HL-60 (cell line): ENCODE results near the gene RAB18.

ENCODE experiments used
- DNase-seq, 2 experiments: peaks; one replicate each; pipeline ENCODE4 v3.0.0-alpha.2; 2010 to 2020; ENCODE audit warnings: low read depth in 1 of 2, low spot score in 1 of 2
- H3K27ac ChIP-seq: fragments of 250-450 bp; sonication (Bioruptor Pico); replicated peaks from 2 replicates; pipeline ENCODE4 v1.5.1; 2020; ENCODE audit warnings: mild to moderate bottlenecking, moderate library complexity
- H3K27me3 ChIP-seq: fragments of 250-450 bp; sonication (Bioruptor Pico); 2 replicates; pipeline ENCODE4 v1.5.1; 2021; ENCODE audit warnings: mild to moderate bottlenecking, moderate library complexity; ENCODE audit not compliant: insufficient read depth, poor library complexity, severe bottlenecking
- H3K4me3 ChIP-seq: replicated peaks from 2 replicates; pipeline ENCODE4 v1.5.1; 2011; ENCODE audit warnings: mild to moderate bottlenecking, control low read depth, low read length; ENCODE audit not compliant: insufficient read depth
- GABPA ChIP-seq: IDR thresholded peaks from 2 replicates; pipeline ENCODE4 v1.6.1; 2012; ENCODE audit warnings: low read depth
- POLR2AphosphoS5 ChIP-seq: IDR thresholded peaks from 2 replicates; pipeline ENCODE4 v1.6.1; 2012; ENCODE audit warnings: low read depth
- SPI1 ChIP-seq: IDR thresholded peaks from 2 replicates; pipeline ENCODE4 v1.6.1; 2012; ENCODE audit warnings: low read depth, mild to moderate bottlenecking, borderline replicate concordance
- TF ChIP-seq, protein P1 (sequence below): IDR thresholded peaks from 2 replicates; pipeline ENCODE4 v1.6.1; 2012; ENCODE audit warnings: low read depth; ENCODE audit not compliant: insufficient replicate concordance
- TF ChIP-seq, protein P2 (sequence below): IDR thresholded peaks from one replicate; pipeline ENCODE4 v1.5.1; 2011; ENCODE audit warnings: low read length, control low read depth, inconsistent platforms; ENCODE audit not compliant: insufficient read depth

The RAB18 gene

DNA sequence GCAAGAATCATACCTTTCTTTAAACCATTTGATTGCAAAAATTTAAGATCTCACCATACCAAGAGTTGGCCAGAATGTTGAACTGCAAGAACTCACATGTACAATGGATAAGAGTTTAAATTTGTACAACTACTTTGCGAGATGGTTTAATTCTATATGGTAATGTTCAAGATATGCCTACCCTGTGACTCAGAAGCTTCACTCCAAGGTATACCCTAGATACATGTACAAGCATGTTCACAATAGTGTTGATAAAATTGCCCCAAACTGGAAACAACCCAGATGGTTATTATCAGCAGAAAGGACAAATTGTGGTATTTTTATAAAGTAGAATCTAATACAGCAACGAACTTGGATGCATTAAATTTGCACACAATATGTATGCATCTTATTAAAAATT lies 25.1 kb upstream of the RAB18 start:
- TF ChIP-seq, protein P1, sequence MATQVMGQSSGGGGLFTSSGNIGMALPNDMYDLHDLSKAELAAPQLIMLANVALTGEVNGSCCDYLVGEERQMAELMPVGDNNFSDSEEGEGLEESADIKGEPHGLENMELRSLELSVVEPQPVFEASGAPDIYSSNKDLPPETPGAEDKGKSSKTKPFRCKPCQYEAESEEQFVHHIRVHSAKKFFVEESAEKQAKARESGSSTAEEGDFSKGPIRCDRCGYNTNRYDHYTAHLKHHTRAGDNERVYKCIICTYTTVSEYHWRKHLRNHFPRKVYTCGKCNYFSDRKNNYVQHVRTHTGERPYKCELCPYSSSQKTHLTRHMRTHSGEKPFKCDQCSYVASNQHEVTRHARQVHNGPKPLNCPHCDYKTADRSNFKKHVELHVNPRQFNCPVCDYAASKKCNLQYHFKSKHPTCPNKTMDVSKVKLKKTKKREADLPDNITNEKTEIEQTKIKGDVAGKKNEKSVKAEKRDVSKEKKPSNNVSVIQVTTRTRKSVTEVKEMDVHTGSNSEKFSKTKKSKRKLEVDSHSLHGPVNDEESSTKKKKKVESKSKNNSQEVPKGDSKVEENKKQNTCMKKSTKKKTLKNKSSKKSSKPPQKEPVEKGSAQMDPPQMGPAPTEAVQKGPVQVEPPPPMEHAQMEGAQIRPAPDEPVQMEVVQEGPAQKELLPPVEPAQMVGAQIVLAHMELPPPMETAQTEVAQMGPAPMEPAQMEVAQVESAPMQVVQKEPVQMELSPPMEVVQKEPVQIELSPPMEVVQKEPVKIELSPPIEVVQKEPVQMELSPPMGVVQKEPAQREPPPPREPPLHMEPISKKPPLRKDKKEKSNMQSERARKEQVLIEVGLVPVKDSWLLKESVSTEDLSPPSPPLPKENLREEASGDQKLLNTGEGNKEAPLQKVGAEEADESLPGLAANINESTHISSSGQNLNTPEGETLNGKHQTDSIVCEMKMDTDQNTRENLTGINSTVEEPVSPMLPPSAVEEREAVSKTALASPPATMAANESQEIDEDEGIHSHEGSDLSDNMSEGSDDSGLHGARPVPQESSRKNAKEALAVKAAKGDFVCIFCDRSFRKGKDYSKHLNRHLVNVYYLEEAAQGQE, result no peak
- TF ChIP-seq GABPA (no peak), POLR2AphosphoS5 (no peak), SPI1 (no peak)
- TF ChIP-seq, protein P2, sequence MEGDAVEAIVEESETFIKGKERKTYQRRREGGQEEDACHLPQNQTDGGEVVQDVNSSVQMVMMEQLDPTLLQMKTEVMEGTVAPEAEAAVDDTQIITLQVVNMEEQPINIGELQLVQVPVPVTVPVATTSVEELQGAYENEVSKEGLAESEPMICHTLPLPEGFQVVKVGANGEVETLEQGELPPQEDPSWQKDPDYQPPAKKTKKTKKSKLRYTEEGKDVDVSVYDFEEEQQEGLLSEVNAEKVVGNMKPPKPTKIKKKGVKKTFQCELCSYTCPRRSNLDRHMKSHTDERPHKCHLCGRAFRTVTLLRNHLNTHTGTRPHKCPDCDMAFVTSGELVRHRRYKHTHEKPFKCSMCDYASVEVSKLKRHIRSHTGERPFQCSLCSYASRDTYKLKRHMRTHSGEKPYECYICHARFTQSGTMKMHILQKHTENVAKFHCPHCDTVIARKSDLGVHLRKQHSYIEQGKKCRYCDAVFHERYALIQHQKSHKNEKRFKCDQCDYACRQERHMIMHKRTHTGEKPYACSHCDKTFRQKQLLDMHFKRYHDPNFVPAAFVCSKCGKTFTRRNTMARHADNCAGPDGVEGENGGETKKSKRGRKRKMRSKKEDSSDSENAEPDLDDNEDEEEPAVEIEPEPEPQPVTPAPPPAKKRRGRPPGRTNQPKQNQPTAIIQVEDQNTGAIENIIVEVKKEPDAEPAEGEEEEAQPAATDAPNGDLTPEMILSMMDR, result no peak
- no peak overlapping the region for H3K27ac ChIP-seq
- no peak for DNase-seq
- H3K27me3 ChIP-seq, result no peaks in the 10 kb centered on the region
- no peak overlapping the region for H3K4me3 ChIP-seq

DNA sequence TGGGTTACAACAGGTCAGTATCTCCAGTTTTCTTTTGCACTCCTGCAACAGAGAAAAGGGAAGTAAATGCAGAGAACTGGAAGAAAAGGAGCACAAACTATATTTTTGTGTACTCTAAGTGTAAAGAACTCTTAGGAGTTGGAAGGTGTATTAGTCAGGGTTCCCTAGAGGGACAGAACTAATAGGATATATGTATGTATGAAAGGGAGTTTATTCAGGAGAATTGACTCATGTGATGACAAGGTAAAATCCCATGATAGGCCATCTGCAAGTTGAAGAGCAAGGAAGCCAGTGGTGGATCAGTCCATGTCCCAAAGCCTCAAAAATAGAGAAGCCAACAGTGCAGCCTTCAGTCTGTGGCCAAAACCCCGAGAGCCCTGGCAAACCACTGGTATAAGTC lies 22.6 kb upstream of the RAB18 start:
- Histone ChIP-seq H3K27me3 (no peaks in the 10 kb centered on the region), H3K4me3 (no peak overlapping the region), H3K27ac (peak overlapping the region; percentile 54)
- TF ChIP-seq POLR2AphosphoS5 (no peak), SPI1 (peak; percentile 10; the same call in 1 of the 2 replicates), GABPA (no peak)
- TF ChIP-seq, protein P2, result no peak
- TF ChIP-seq, protein P1, result no peak
- peak in 1 of 2 experiments; percentile 53 for DNase-seq

DNA sequence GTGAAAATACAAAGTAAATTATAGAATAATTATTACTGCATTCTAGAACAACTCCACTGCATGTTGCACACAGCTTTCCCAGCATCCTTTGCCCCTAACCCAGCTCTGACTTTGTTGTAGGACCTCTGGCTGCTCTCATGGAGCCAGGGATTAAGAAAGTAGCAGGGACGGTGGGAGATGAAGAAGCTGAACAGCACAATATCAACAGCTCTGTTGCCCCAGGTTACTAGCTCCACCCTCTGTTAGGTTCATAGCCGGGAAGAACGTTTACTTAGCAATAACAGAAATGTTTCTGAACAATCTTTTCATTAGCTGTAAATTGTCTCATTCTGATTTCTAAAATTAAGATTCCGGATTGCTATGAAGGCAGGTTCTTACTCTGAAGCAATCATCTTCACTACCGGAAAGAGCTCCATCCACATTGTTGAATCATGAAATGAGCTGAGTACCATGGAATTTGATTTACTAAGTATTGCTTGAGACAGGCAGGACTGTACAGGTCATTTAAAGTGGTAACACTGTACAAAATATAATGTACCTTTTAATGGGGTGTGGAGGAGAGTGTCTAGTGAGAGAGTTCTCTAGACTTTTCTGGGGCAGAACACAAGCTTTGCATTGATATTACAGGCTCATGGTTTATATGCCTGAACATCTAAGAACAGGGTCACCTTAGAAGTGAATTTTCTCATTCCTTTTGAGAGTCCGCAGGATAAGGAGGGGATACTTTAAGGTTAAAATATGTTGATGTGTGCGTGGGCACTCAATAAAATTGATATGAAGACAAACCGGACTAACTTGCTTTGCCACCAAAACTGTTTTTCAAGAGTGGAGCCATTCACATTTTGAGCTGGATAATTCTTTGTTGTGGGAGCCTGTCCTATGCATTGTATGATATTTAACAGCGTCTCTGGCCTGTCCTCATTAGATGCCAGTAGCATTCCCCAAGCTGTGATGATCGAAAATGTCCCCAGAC lies 20.8 kb upstream of the RAB18 start:
- no peak overlapping the region for H3K27ac ChIP-seq
- no peak for TF ChIP-seq GABPA
- TF ChIP-seq SPI1, result no peak
- TF ChIP-seq, protein P1, result no peak
- no peak for TF ChIP-seq POLR2AphosphoS5
- TF ChIP-seq, protein P2, result no peak
- no peaks in the 10 kb centered on the region for H3K27me3 ChIP-seq
- no peak overlapping the region for H3K4me3 ChIP-seq
- no peak for DNase-seq
